HG02610 (cell line): ENCODE results near the gene TRPV4.

Source experiments
- ATAC-seq: cut with Tn5 transposase; IDR thresholded peaks from one replicate; pipeline ENCODE4 v1.9.1; 2021; ENCODE audit warnings: mild to moderate bottlenecking, moderate library complexity; ENCODE audit not compliant: unreplicated experiment

The TRPV4 gene

GRCh38 chr12:109764123-109764522 lies 69.1 kb downstream of the TRPV4 start:
- no peak for ATAC-seq

DNA sequence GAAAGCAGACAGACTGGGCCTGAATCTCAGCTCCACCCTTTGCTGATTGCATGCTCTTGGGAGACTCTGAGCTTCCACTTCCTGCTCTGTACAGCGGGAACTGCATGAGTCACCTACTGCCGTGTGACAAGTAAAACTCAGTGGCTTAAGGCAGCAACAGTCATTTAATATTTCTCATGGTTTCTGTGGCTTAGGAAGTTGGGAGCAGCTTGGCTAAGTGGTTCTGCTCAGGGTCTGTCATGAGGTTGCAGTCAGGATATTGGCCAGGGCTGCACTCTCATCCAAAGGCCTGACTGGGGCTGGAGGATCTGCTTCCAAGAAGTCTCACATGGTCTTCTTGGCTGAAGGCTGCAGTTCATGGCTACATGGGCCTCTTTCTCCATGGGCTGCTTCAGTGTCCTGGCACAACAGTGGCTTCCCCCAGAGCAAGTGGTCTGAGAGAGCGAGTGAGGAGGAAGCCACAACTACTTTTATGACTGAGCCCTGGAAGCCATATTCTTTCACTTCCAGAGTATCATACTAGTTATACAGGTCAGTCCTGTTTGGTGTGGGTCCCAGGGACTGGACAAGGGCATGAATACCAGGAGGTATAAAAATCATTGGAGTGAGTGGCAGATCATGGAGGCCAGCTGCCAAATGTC lies 69.9 kb downstream of the TRPV4 start:
- no peak for ATAC-seq

- ATAC-seq: no peak
Measured at GRCh38 chr12:109762673-109763191, 70.5 kb downstream of the TRPV4 start.

DNA sequence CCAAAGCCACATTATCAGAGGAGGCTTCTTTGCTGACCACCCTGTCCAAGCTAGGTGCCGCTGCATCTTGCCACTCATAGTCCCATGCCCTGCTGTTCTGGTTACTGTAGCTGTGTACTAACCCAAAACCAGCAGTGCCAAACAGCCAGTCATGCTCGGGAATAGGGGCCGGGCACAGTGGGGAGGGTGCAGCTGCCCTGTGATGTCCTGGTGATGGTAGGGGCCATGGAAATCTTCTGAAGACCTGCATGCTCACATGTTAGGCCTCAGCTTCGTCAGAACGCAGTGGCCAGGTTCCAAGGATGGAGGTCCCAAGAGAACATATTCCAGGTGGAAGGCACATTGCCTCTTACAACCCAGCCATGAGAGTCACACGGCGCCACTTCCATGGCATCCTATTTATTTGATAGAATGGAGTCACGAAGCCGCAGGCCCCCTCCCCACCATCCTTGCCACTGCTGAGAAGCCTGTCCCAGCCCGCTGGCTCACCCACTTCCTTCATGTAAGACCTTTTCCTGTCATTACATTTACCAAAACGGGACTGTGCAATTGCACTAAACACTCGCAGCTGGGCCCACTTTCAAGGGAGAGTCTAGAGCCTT lies 71.0 kb downstream of the TRPV4 start:
- no peak for ATAC-seq

- ATAC-seq: no peak
Measured at GRCh38 chr12:109760930-109761921, 72.0 kb downstream of the TRPV4 start.

DNA sequence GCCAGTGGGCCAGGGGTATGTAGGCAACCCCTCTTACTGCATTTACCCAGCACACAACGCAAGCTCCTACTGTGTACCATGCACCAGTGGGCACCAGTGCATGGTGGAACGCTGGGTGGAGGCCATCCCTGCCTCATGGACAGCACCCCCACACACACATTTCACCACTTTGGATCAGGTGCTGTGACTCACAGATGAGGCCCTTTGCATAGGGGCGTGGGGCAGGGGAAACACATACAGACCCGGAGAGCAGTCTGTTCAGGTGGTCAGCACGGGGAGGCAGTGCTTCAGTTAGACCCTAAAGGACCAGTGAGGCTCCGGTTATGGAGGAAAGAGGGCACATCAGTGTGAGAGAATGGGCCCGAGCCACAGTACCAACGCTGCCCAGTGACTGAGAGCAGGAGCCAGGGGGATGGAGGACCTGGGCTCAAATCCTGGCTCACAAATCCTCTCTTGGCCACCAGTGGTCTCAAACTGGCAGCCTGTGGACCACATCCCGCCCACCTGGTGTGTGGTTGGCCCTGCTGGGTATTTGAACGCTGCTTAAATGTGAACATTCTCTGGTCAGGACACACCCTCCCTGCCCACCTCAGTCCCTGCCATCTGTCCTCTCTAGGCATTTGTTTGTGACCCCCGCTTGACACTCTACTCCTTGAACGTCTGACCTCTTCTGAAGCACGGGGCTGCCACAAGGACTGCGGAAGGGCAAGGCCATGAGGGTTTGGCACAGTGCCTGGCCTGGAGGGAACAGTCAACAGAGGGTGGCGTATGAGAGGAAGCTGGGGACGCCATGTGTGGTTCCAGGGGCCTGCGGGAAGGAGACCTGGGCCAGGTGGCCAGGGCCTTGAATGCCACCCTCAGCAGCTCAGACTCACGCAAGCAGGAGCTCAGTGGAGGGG lies 72.9 kb downstream of the TRPV4 start:
- no peak for ATAC-seq

DNA sequence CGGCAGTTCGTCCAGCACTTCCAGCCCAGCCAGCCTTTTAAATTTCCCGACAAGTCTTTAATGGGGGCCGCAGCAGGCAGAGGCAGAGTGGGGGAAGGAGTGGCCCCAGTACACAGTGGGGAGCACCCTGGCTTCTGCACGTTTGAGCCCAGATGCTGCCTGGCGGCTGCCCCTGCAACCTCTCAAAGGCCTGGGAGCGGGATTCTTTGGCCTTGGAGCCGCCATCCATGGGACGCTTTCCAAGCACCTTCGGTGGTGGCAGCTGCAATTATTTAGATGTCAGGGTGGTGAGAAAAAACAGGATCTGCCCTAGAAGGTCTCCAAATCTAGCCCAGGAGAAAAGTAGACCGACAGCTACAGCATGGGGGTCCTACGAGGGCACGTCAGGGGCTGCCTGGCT lies 73.6 kb downstream of the TRPV4 start:
- ATAC-seq: no peak

DNA sequence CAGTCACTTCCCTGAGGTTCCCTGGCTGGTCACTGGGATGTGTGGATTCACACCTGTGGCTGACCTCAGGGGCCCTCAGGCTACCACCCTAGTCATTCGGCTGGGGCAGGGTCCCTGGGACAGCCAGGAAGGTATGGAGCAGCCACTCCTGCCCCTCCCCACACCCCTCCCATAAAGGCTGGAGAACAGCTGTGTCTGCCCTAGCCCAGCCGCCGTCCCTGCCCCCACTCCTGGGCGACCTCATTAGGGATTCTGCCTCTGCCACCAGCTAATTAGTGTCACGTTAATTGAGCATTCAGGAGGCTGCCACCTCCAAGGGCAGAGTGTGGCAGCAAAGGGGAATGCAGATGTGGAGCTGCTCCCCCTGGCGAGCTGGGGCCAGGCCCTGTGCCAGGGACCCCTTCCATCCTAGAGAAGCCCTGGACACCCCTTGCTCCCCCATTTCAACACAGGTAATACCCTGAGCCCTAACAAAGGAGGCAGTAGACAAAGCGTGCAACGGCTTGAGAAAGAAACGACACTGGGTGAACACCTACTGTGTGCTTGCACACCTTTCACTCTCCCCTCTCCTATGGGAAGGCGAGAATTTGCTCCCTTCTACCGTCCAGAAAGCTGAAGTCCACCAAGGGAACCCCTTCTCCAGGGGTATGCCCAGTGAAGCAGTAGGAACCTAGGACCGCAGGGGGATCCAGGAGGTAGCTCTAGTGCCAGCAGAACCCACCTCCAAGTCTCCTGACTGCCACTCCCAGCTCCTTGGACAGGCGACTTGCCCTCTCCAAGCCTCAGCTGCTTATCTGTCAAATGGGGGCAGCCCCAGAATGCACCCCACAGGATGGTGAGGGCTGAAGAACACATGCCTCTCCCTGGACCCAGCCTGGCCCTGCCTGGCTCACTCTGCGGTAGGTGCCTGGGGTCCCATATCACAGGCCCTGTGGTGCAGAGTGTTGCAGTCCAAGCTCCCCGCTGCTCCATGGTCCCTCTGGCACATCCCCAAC lies 74.5 kb downstream of the TRPV4 start:
- no peak for ATAC-seq

DNA sequence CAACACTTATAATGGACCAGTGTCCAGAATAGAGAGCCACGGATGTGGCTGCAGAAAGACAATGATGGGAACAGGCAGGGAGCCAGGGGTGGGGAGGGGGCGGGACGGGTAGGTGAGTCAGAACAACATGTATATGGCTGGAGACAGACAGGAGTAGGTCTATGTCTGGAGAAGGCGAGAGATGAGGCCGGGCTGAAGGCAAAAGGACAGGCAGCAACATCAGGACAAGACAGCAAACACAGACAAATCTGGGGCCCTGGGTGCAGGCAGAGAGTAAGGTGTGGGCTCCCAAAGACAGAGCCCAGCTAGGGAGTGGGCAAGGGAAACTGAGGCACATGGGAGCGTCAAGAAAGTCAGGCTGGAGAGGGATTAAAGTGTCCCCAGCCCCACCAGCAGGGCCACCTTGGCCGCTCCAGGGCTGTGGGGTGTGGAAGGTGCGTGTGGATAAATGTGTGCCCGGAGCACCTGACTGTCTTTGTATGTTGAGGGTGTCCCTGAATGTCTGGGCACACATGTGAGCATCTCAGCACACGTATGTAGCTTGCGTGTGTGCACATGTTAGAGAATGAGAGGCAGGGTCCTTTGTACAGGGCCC lies 75.4 kb downstream of the TRPV4 start:
- ATAC-seq: no peak

DNA sequence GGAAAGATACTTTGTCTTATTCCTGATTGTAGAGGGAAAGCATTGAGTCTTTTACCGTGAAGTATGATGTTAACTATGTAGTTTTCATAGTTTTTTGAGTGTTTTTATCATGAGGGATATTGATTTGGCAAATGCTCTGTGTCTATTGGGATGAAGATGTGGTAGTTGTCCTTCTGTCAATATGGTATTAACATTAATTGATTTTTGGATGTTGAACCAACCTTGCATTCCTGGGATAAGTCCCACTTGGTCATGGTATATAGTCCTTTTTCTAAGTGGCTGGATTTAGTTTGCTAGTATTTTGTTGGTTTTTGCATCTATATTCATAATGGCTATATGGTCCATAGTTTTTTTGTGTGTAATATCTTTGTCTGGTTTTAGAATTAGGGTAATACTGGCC lies 76.7 kb downstream of the TRPV4 start:
- ATAC-seq: no peak

GRCh38 chr12:109753959-109754358 lies 79.2 kb downstream of the TRPV4 start:
- no peak for ATAC-seq

DNA sequence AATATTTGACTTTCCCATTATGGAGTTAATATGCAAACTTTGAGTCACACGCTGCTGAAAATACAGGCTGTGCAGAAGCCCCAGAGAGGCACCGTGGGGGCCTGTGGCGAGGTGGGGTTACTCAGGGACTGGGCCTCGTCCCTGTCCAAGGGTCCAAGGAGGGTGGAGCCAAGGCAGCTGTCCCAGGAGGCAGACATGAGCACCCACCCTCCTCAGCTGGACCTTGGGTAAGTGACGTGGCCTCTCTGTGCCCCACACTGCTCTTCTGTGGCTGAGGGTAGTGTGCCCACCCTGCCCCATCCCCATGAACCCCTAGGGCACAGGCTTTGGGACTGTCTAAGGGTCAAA lies 80.2 kb downstream of the TRPV4 start:
- ATAC-seq: no peak

GRCh38 chr12:109752117-109753053 lies 80.8 kb downstream of the TRPV4 start:
- no peak for ATAC-seq

DNA sequence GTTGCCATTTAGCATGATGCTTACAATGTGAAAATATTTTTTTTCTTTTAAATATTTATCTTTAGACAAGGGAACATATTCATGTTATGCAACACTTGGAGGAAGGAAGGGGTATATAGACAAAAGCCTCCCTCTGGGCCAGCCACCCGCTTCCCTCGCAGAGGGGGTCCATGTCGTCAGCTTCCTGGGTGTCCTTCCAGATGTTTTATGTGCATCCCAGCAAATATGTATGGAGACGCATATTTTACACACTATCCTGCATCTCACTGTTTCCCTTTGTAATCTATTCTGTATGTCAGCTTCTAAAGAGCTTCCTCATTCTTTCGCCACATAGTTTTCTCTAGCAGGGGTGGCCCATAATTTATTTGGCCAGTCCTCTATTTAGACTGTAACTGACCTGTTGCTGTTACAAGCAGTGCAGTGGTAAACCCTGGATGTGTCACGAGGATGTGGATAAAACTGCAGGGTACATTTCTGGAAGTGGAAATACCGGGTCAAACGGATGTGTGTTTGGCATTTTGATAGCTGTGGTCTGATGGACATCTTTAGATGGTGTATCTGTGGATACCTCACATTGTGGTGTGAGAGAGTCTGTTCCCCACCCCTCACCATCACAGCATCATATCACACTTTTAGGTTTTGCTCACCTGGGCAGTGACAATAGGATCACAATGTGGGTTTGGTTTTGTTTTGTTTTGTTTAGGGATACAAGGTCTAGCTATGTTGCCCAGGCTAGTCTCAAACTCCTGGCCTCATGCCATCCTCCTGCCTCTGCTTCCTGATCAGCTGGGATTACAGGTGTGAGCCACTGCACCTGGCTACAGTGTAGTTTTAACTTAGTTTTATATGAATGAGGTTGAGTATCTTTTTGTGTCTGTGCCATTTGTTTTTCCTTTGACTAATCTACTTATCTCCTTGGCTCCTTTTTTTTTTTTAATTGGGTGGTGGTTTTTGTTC lies 87.9 kb downstream of the TRPV4 start:
- no peak for ATAC-seq

DNA sequence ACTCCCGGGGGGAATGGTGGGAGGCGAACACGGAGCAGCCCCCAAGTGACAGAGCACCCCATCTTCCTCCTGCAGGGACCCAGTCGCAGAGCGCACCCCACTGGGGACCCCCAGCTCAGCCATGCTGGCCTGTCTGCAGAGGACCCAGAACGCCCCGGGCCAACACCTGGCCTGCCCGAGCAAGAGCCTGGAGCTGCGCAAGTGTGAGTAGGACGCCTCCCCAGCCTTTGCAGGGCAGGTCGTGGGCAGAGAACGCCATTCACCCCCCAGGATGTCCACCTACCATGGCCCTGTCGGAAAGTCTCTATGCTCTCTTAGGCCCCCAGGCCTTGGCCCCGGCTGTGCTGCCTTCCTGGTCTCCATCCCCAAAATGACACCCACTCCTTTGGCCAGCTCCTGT lies 89.2 kb downstream of the TRPV4 start:
- no peak for ATAC-seq

DNA sequence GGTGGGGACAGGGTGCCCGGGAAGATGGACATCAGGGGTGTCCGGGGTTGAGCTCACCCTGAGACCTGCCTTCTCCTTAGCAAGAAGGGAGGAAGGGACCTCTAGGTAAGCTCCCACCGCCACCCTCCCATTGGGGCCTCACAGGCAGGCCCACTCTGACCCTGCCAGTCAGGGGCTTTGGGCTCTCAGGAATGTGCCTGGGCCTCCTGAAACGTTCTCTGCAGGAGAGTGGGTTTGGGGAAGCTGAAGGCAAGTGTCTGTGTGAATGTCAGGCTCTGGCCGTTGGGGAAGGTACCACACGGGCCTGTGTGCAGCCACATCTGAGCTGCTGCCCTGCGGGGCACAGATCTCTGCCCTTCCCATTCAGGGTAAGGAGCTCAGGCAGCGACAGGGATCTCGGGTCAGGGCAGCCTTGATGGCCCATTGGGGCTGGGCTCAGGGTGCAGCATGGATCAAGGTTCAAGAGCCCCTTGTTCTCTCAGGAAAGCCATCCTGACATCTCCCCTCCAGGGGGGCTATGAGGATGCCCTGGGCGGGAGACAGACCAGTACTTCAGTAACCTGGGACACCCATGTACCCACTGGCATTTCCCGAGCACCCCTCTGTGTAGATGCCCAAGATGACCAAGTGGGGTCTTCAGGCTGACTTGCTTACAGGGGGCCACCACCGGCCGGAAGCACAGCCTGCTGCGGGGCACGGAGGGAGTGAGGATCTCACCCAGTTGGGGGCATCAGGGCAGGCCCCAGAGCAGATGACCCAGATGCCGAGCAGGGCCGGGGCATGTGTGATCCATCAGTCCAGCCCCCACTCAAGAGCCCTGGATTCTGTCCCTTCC lies 89.9 kb downstream of the TRPV4 start:
- no peak for ATAC-seq
